NT2/D1 (cell line): Measurements from ENCODE around the gene ENGASE.

Source experiments
- DNase-seq: peaks from one replicate; pipeline ENCODE4 v3.0.0-alpha.2; 2011; ENCODE audit warnings: low read depth, low spot score
- H3K27me3 ChIP-seq: 2 replicates; pipeline ENCODE4 v1.6.0; 2011; ENCODE audit warnings: mild to moderate bottlenecking; ENCODE audit not compliant: insufficient read length, insufficient read depth
- H3K36me3 ChIP-seq: 2 replicates; pipeline ENCODE4 v1.6.1; 2011; ENCODE audit warnings: mild to moderate bottlenecking, low read length, mixed read lengths; ENCODE audit not compliant: insufficient read depth, insufficient read length
- H3K4me1 ChIP-seq: 2 replicates; pipeline ENCODE4 v1.5.1; 2011; ENCODE audit not compliant: insufficient read depth, insufficient read length
- H3K4me3 ChIP-seq: 2 replicates; pipeline ENCODE4 v1.5.1; 2011; ENCODE audit warnings: low read depth; ENCODE audit not compliant: insufficient read length
- H3K9ac ChIP-seq: 2 replicates; pipeline ENCODE4 v1.6.0; 2011; ENCODE audit warnings: low read depth; ENCODE audit not compliant: insufficient read length
- H3K9me3 ChIP-seq: 2 replicates; pipeline ENCODE4 v1.5.1; 2011; ENCODE audit warnings: mild to moderate bottlenecking, low read length; ENCODE audit not compliant: insufficient read depth
- SUZ12 ChIP-seq: IDR thresholded peaks from 2 replicates; pipeline ENCODE4 v1.6.1; 2011; ENCODE audit not compliant: insufficient read length, insufficient read depth; ENCODE audit errors: extremely low read depth
- YY1 ChIP-seq: IDR thresholded peaks from 2 replicates; pipeline ENCODE4 v1.6.1; 2011; ENCODE audit not compliant: insufficient read length, insufficient read depth
- ZNF274 ChIP-seq: IDR thresholded peaks from 2 replicates; pipeline ENCODE4 v1.6.1; 2011; ENCODE audit warnings: mild to moderate bottlenecking, low read depth, low read length

The ENGASE gene

GRCh38 chr17:79041041-79041570 is 33.5 kb upstream of the ENGASE start:
- H3K27me3 ChIP-seq, result no peaks in the 10 kb centered on the region
- H3K36me3 ChIP-seq, result no peaks in the 10 kb centered on the region
- no peaks in the 10 kb centered on the region for H3K9me3 ChIP-seq
- no peak overlapping the region for H3K9ac ChIP-seq
- H3K4me3 ChIP-seq, result no peak overlapping the region
- no peak for DNase-seq
- TF ChIP-seq SUZ12 (no peak), ZNF274 (no peak), YY1 (no peak)
- H3K4me1 ChIP-seq, result peaks cover 3% of the 10 kb centered on the region

GRCh38 chr17:79041723-79042420 is 32.8 kb upstream of the ENGASE start:
- no peaks in the 10 kb centered on the region for H3K27me3 ChIP-seq
- no peaks in the 10 kb centered on the region for H3K9me3 ChIP-seq
- no peak overlapping the region for H3K4me3 ChIP-seq
- H3K9ac ChIP-seq, result no peak overlapping the region
- no peaks in the 10 kb centered on the region for H3K4me1 ChIP-seq
- no peaks in the 10 kb centered on the region for H3K36me3 ChIP-seq
- no peak for DNase-seq
- TF ChIP-seq SUZ12 (no peak), YY1 (no peak), ZNF274 (no peak)

GRCh38 chr17:79042421-79043190 is 32.0 kb upstream of the ENGASE start:
- H3K9ac ChIP-seq, result no peak overlapping the region
- H3K36me3 ChIP-seq, result no peaks in the 10 kb centered on the region
- H3K4me3 ChIP-seq, result no peak overlapping the region
- H3K4me1 ChIP-seq, result no peaks in the 10 kb centered on the region
- no peaks in the 10 kb centered on the region for H3K9me3 ChIP-seq
- DNase-seq, result no peak
- TF ChIP-seq SUZ12 (no peak), YY1 (no peak), ZNF274 (no peak)
- H3K27me3 ChIP-seq, result no peaks in the 10 kb centered on the region

GRCh38 chr17:79043191-79043930 is 31.3 kb upstream of the ENGASE start:
- TF ChIP-seq ZNF274 (no peak), YY1 (no peak), SUZ12 (no peak)
- no peaks in the 10 kb centered on the region for H3K27me3 ChIP-seq
- no peaks in the 10 kb centered on the region for H3K9me3 ChIP-seq
- no peak overlapping the region for H3K4me3 ChIP-seq
- H3K36me3 ChIP-seq, result no peaks in the 10 kb centered on the region
- no peak for DNase-seq
- peaks cover 4% of the 10 kb centered on the region for H3K4me1 ChIP-seq
- no peak overlapping the region for H3K9ac ChIP-seq

GRCh38 chr17:79043931-79044320 is 30.7 kb upstream of the ENGASE start:
- no peaks in the 10 kb centered on the region for H3K36me3 ChIP-seq
- H3K4me3 ChIP-seq, result no peak overlapping the region
- H3K27me3 ChIP-seq, result no peaks in the 10 kb centered on the region
- TF ChIP-seq YY1, result no peak
- TF ChIP-seq SUZ12, result no peak
- TF ChIP-seq ZNF274, result no peak
- DNase-seq, result no peak
- H3K9me3 ChIP-seq, result no peaks in the 10 kb centered on the region
- H3K4me1 ChIP-seq, result peaks cover 6% of the 10 kb centered on the region
- H3K9ac ChIP-seq, result no peak overlapping the region

- Histone ChIP-seq H3K36me3 (no peaks in the 10 kb centered on the region), H3K27me3 (no peaks in the 10 kb centered on the region), H3K9ac (no peak overlapping the region), H3K4me3 (no peak overlapping the region), H3K9me3 (no peaks in the 10 kb centered on the region), H3K4me1 (peaks cover 9% of the 10 kb centered on the region)
- no peak for DNase-seq
- TF ChIP-seq SUZ12 (no peak), ZNF274 (no peak)
Measured at GRCh38 chr17:79044462-79044861, 30.2 kb upstream of the ENGASE start.
